Psoas muscle (tissue), 8 donors: ENCODE measurements around the gene MAPKAP1. TPM values are rescaled to one million over a fixed set of nuclear protein-coding genes. Genes with fewer than 3 reads are reported as not detected.
A peak's percentile ranks its signal among the peaks of the same experiment; 100 is the strongest.

ENCODE experiments used
- ATAC-seq, 4 donors: fragments of 200-7000 bp; cut with Tn5 transposase; one replicate each; pipeline ENCODE4 v1.9.1; 2020; ENCODE audit warnings: moderate library complexity in 3 of 4, mild to moderate bottlenecking in 2 of 4
- DNase-seq, 2 donors: peaks; one replicate each; pipeline ENCODE4 v3.0.0-alpha.2; 2020
- H3K27ac ChIP-seq: fragments of 200-600 bp; one replicate; pipeline ENCODE4 v1.8.0; 2022
- H3K27me3 ChIP-seq, 3 donors: fragments of 200-600 bp in 1 of 3; one replicate each; pipeline versions ENCODE4 v1.6.1 to v1.8.0; 2013 to 2022; ENCODE audit warnings: low read length in 2 of 3, mild to moderate bottlenecking in 2 of 3, moderate library complexity in 1 of 3; ENCODE audit not compliant: insufficient read depth in 3 of 3
- H3K36me3 ChIP-seq, 2 donors: fragments of 200-600 bp in 1 of 2; one replicate each; pipeline versions ENCODE4 v1.6.1 to v1.8.0; 2013 to 2022; ENCODE audit warnings: low read depth in 1 of 2, mild to moderate bottlenecking in 1 of 2, moderate library complexity in 1 of 2; ENCODE audit not compliant: insufficient read depth in 1 of 2
- H3K4me1 ChIP-seq: fragments of 200-600 bp; one replicate; pipeline ENCODE4 v1.8.0; 2022
- H3K4me3 ChIP-seq: fragments of 200-600 bp; one replicate; pipeline ENCODE4 v1.8.0; 2022; ENCODE audit warnings: mild to moderate bottlenecking
- H3K9me3 ChIP-seq: fragments of 200-600 bp; one replicate; pipeline ENCODE4 v1.8.0; 2022
- WGBS, 3 donors: extraction: QIAGEN DNeasy Blood & Tissue Kit; methylation state at CpG; one replicate each; pipeline versions ENCODE4 v1.1.6 to v1.1.7; 2013; 5-methylcytosine and 5-hydroxymethylcytosine counted together
- intact Hi-C, 2 donors: fragments of 100-400 bp; cut with DNase I; formaldehyde crosslinking; loops; one replicate each; pipeline versions ENCODE4 v1.11.0 to v1.14.2; 2022
- polyA plus RNA-seq, 3 donors: library from polyadenylated mRNA; stranded (reverse); fragments of 200-250 nt; gene quantifications; one replicate each; pipeline ENCODE4 v1.2.3, GENCODE V29; 2013
- total RNA-seq, 4 donors: library from RNA; stranded (reverse); fragmentation: NEBNext Ultra II Directional in 2 of 4; extraction: Animal tissue kit (Norgen Biotek cat#: 25700) in 2 of 4; gene quantifications; one replicate each; pipeline versions ENCODE4 v1.2.1 to v1.2.4, GENCODE V29; 2021 to 2023
- TF ChIP-seq, protein P1 (sequence below): fragments of 200-600 bp; IDR thresholded peaks from one replicate; pipeline ENCODE4 v1.8.0; 2022; ENCODE audit warnings: antibody characterized with exemption
- donor health status: healthy with polysubstance abuse.
- donor health status: DM: no; HTN: no; CAD: no; lungs with moderate emphysema.
- donor health status: Bipolar disorder and iron deficiency.
- donor health status: healthy.
- donor health status: DM: yes; HTN: yes; CAD: no.
- donor health status: DM: no; HTN: no; CAD: no.
- donor health status: DM: no; HTN: no; CAD: no.
- donor health status: DM: yes; HTN: yes; CAD: no.

The MAPKAP1 gene
- total and polyA plus RNA-seq, 7 donors, result 64.2 to 124 (median 90.4) TPM

DNA sequence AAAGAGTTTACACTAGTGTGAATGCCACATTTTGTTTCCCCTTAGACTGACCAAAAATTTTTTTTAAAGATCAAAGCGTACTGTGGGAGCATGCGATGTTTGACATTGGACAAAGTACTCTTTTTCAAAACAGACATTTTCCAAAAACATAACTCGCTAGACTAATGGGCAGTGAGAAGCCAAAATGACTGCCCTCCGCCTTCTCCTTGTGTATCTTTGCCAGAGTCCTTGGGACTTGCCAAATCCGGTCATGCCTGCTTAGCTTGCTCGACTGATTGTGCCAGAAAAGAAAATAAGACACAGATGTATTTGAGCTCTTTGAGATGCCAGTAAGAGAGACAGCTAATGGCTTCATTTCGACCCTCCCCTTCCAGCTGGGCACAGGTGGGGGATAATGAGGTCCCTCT is 157.5 kb downstream of the MAPKAP1 start:
- peaks cover 29% of the 10 kb centered on the region for H3K4me1 ChIP-seq
- intact Hi-C loops, result no loop called here
- H3K36me3 ChIP-seq, result no peaks in the 10 kb centered on the region
- H3K4me3 ChIP-seq, result no peak overlapping the region
- WGBS, 3 donors, result 17 to 27% (median 22%) methylated on average over 7 of the region's 7 CpGs
- H3K27ac ChIP-seq, result no peak overlapping the region
- peak; percentile 35 to 60 for DNase-seq
- TF ChIP-seq, protein P1, sequence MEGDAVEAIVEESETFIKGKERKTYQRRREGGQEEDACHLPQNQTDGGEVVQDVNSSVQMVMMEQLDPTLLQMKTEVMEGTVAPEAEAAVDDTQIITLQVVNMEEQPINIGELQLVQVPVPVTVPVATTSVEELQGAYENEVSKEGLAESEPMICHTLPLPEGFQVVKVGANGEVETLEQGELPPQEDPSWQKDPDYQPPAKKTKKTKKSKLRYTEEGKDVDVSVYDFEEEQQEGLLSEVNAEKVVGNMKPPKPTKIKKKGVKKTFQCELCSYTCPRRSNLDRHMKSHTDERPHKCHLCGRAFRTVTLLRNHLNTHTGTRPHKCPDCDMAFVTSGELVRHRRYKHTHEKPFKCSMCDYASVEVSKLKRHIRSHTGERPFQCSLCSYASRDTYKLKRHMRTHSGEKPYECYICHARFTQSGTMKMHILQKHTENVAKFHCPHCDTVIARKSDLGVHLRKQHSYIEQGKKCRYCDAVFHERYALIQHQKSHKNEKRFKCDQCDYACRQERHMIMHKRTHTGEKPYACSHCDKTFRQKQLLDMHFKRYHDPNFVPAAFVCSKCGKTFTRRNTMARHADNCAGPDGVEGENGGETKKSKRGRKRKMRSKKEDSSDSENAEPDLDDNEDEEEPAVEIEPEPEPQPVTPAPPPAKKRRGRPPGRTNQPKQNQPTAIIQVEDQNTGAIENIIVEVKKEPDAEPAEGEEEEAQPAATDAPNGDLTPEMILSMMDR, result no peak
- peak; percentile 58 to 92 (median 78) for ATAC-seq
- H3K9me3 ChIP-seq, result no peaks in the 10 kb centered on the region
- no peaks in the 10 kb centered on the region for H3K27me3 ChIP-seq

DNA sequence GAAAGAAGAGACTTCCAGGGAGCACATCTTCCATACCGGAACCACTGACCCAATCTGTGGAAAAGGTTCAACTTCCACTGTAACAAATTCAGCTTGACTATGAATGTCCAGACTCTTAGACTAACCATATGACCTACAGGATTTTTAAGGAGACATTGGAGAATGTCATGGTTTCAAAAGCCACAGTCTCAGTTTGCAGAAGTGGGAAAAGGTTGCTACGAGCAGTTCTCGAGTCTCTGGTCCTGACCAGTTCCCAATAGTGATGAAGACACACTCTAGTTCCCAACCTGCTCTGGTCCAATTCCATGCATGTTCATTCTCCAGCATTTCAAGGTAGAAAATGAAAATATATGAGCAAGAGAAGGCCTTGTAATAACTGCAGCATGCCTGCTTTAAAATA is 158.0 kb downstream of the MAPKAP1 start:
- intact Hi-C loops, result no loop called here
- 56 to 91% (median 65%) methylated on average over 3 of the region's 3 CpGs for WGBS, 3 donors
- no peak overlapping the region for H3K27ac ChIP-seq
- H3K4me3 ChIP-seq, result no peak overlapping the region
- peak in 3 of 4 donors; percentile 16 to 36 (median 30) for ATAC-seq
- DNase-seq, result no peak
- no peaks in the 10 kb centered on the region for H3K36me3 ChIP-seq
- H3K4me1 ChIP-seq, result peaks cover 31% of the 10 kb centered on the region
- TF ChIP-seq, protein P1, result no peak
- H3K27me3 ChIP-seq, result no peaks in the 10 kb centered on the region
- H3K9me3 ChIP-seq, result no peaks in the 10 kb centered on the region

DNA sequence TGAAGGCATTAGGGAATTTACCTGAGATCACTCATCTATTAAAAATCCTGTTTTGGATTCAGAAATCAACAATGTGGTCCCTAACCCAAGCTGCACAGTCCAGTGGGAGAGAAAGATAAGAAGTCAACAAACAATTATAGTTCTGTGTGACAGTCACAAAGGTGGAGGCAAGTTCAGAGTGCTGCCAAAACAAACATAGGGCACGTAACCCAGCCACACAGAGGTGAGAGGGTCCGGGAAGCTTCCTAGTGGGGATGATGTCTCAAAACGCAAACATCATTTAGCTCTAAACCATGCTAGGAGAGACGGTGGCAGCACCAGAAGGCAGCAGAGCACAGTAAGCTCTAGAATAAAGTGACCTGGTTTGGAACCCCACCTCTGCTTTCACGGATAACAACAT is 158.9 kb downstream of the MAPKAP1 start:
- Histone ChIP-seq H3K9me3 (no peaks in the 10 kb centered on the region), H3K4me3 (no peak overlapping the region), H3K4me1 (peaks cover 31% of the 10 kb centered on the region), H3K27ac (no peak overlapping the region), H3K27me3 (no peaks in the 10 kb centered on the region), H3K36me3 (no peaks in the 10 kb centered on the region)
- TF ChIP-seq, protein P1, result no peak
- DNase-seq, result no peak
- intact Hi-C loops, result no loop called here
- ATAC-seq, result no peak
- 81 to 92% (median 83%) methylated on average over 5 of the region's 5 CpGs for WGBS, 3 donors

DNA sequence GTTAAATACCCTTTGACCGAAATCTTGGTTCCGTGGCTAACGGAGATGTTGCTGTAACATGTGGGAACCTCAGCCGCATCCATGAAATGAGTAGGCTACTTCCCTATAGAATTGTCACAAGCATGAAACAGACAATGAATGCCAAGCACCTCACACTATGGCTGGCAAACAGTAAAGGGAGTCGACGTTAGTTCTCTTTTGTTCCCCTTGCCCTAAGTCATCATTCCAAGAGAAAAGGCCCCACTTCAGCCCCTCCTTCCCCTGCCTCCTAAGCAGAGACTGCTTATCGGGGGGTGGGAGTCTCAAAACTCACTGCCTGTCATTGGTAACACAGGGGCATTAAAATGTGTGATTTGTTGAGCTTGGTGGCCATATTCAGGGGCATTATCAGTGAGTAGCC is 159.6 kb downstream of the MAPKAP1 start:
- H3K9me3 ChIP-seq, result no peaks in the 10 kb centered on the region
- H3K27ac ChIP-seq, result no peak overlapping the region
- ATAC-seq (no peak), DNase-seq (no peak)
- intact Hi-C loops, result no loop called here
- H3K27me3 ChIP-seq, result no peaks in the 10 kb centered on the region
- no peaks in the 10 kb centered on the region for H3K36me3 ChIP-seq
- H3K4me1 ChIP-seq, result peaks cover 31% of the 10 kb centered on the region
- TF ChIP-seq, protein P1, result no peak
- WGBS, 3 donors, result 80 to 95% (median 89%) methylated on average over 7 of the region's 7 CpGs
- H3K4me3 ChIP-seq, result no peak overlapping the region

DNA sequence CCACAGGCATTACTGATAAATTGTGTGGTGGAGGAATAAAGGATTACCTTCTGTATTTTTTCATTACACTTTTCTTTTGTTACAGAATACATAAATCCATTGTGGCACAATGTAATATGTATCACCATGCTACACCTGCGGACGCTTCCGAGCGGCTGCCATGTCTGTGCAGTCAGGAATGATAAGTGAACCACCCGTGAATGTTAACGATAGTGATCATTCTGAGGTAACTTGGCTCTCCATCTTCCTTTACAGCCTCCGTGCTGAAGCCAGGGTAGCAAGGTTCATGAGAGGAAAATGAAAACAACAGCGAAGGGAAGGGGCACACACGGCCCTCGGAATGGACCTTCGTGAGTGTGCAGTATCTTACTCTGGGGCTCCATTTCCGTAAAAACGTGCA is 161.2 kb downstream of the MAPKAP1 start:
- no peak for ATAC-seq
- intact Hi-C loops, result no loop called here
- H3K27me3 ChIP-seq, result no peaks in the 10 kb centered on the region
- TF ChIP-seq, protein P1, result no peak
- H3K9me3 ChIP-seq, result no peaks in the 10 kb centered on the region
- H3K4me3 ChIP-seq, result no peak overlapping the region
- H3K4me1 ChIP-seq, result peaks cover 25% of the 10 kb centered on the region
- no peaks in the 10 kb centered on the region for H3K36me3 ChIP-seq
- H3K27ac ChIP-seq, result no peak overlapping the region
- DNase-seq, result no peak
- WGBS, 3 donors, result 94 to 97% (median 97%) methylated on average over 13 of the region's 13 CpGs
